Stomach (tissue), 4 donors: Measurements from ENCODE around the gene NTNG1.

Experiments used
- POLR2A ChIP-seq, 4 donors: fragments of 450-650 bp; IDR thresholded peaks; one replicate each; pipeline ENCODE4 v1.6.1; 2016; ENCODE audit warnings: antibody characterized with exemption in 4 of 4, control low read depth in 2 of 4, mild to moderate bottlenecking in 1 of 4, moderate library complexity in 1 of 4
- POLR2AphosphoS5 ChIP-seq, 3 donors: sonication (generic); formaldehyde crosslinking; IDR thresholded peaks; one replicate each; pipeline ENCODE4 v1.6.1; 2016; ENCODE audit warnings: antibody characterized with exemption in 3 of 3
- TF ChIP-seq, protein P1 (sequence below), 7 experiments: fragments of 450-650 bp in 4 of 7; fragments of 200-600 bp in 3 of 7; sonication (generic) in 3 of 7; IDR thresholded peaks; one replicate each; pipeline ENCODE4 v1.5.1; 2016 to 2019; ENCODE audit warnings: antibody characterized with exemption in 7 of 7, control low read depth in 2 of 7, mild to moderate bottlenecking in 1 of 7

DNA sequence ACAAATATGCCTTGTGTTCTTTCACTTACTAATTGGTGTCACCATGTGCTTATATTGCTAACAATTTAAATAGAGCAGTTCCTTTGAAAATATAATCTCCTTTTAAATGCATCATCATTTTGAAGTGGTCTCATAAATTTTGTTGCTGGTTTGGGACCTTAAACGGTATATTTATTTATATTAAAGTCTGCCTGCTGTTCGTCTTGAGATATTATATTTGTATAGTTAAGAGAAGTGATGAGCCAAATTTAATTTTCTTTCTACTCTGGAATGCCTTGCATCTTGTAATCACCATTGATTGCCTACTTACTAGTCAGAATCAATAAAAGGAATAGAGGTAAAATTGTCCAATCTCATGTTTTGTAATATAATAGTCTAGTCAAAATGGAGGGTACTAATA is 91.6 kb downstream of the NTNG1 start:
- TF ChIP-seq, protein P1, sequence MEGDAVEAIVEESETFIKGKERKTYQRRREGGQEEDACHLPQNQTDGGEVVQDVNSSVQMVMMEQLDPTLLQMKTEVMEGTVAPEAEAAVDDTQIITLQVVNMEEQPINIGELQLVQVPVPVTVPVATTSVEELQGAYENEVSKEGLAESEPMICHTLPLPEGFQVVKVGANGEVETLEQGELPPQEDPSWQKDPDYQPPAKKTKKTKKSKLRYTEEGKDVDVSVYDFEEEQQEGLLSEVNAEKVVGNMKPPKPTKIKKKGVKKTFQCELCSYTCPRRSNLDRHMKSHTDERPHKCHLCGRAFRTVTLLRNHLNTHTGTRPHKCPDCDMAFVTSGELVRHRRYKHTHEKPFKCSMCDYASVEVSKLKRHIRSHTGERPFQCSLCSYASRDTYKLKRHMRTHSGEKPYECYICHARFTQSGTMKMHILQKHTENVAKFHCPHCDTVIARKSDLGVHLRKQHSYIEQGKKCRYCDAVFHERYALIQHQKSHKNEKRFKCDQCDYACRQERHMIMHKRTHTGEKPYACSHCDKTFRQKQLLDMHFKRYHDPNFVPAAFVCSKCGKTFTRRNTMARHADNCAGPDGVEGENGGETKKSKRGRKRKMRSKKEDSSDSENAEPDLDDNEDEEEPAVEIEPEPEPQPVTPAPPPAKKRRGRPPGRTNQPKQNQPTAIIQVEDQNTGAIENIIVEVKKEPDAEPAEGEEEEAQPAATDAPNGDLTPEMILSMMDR (IDR thresholded peaks at IDR 0.05) = no peak
- TF ChIP-seq POLR2A (IDR thresholded peaks at IDR 0.05) (no peak), POLR2AphosphoS5 (IDR thresholded peaks at IDR 0.05) (no peak)
